Central memory CD4-positive, alpha-beta T cell (primary cell): Measurements from ENCODE around the gene GRB2.

Source experiments
- DNase-seq: peaks from one replicate; pipeline ENCODE4 v3.0.0; 2022

The GRB2 gene

DNA sequence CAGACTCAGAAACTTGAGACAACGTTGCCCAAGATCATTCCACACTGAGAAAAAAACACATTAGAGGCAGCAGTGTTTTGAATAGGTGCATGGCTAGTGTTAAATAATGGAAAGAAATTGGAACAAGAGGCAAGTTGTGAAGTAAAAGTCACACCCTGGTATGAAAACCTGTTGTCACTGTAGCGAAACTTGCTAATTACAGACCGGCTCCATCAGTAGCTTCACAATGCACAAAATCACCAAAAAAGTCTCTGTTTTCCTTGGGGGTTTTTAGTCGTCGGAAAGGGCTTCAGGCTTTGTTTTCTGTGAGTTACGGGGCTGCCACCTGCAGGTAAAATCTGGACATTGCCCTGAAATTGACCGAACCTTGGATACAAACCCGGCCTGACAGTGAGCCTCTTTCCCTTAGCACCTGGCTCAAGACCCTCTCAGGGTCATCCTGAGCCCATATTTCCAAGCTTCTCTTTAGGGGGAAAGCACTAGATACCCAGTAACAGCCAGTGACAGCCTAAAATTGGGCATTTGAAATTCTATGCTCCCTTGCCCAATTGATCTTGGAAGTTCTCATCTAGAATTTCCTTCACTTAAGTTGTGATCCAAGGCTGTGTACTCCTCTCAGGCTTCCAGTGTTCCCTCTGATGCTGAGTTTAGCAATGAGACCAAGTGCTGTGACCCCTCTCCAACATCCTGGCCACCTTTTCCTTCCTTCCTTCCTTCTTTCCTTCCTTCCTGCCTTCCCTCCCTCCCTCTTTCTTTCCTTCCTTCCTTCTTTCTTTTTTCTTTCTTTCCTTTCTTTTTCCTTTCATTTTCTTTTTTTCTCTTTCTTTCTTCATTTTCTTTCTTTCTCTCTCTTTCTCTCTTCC, 7.2 kb upstream of the GRB2 start:
- DNase-seq, result peak; percentile 71

DNA sequence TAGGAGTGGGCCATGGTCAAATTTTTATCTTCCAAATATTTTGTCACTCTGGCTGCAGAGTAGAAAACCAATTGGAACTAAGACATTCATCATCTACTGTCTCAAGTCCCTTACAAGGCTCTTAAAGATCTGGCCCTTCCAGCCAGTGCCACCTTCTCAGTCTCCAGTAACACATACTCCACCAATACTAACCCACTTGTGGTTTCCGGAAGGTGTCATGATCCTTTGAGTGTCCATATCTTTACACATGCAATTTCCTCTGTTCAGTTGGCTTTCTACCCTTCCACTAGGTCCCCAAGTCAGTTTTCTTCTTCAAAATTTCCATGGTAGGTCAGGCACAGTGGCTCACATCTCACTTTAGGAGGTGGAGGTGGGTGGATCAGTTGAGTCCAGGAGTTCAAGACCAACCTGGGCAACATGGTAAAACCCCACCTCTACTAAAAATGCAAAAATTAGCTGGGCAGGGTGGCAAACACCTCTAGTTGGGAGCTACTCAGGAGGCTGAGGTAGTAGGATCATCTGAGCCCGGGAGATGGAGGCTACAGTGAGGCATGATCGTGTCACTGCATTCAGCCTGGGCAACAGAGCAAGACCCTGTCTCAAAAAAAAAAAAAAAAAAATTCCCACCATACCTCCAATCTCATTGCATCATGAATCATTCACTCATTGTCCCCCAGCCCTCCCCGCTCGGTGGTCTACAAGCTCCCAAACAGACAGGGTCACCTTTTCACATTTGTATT, 6.0 kb upstream of the GRB2 start:
- no peak for DNase-seq

DNA sequence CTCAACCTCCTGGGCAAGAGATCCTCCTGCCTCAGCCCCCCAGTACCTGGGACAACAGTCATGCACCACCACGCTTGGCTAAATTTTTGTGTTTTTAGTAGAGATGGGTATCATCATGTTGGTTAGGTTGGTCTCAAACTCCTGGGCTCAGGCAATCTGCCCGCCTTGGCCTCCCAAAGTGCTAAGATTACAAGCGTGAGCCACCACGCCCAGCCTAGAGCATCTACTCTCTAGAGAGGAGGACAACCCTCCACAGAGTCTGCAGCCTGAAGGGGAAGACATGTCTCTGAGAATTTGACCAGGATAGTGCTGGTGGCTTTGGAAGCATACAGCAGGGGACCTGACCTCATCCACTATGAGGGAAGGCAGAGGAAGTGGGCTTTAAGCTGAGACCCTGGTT, 4.7 kb upstream of the GRB2 start:
- DNase-seq, result no peak

DNA sequence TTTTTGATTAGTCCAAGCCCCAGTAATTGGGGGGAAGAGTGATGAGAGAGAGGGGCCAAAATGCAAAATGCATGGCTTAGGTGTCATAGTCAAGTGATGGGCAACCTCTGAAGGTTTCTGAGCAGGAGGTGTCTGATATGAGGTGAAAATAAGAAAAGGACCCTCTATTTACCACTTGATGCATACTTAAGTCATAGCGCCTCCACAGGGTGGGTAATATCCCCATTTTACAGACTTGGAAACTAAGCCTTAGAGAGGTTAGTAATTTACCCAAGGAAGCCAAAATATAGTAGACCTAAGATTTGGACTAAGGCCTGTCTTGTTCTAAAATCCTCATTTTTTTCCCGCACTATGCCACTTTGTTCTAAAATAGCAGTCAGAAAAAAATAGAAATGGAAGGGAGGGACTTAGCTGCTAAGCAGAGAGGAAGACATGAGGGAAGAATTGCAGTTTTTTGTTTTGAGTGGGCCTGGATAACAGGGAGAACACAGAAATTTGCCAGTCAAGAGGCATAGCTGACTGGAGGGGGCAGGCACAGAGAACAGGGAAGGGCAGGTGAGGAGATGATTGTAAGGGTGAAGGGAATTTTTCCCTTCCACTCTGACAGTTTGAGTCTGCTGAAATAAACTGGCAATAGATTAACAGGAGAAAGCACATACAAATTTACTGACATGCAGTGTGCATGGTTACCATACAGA, 2.3 kb upstream of the GRB2 start:
- DNase-seq, result no peak

DNA sequence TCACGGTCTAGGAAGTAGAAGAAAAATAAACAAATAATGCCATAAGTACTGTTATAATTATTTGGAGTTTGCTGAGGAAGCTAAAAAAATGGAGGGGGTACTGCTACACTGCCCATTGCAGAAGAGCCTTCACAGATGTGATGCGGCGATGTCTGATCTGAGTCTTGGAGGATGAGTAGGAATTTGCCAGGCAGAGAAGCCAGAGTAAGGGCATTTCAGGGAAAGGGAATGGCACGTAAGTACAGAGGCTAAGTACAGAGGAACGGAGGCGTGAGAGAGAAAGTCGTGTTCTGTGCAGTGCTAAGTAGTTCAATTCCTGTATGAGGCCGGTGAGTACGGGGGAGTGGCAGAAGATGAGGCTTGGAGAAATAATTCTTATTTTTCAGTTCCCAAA, 741 bp upstream of the GRB2 start:
- no peak for DNase-seq

DNA sequence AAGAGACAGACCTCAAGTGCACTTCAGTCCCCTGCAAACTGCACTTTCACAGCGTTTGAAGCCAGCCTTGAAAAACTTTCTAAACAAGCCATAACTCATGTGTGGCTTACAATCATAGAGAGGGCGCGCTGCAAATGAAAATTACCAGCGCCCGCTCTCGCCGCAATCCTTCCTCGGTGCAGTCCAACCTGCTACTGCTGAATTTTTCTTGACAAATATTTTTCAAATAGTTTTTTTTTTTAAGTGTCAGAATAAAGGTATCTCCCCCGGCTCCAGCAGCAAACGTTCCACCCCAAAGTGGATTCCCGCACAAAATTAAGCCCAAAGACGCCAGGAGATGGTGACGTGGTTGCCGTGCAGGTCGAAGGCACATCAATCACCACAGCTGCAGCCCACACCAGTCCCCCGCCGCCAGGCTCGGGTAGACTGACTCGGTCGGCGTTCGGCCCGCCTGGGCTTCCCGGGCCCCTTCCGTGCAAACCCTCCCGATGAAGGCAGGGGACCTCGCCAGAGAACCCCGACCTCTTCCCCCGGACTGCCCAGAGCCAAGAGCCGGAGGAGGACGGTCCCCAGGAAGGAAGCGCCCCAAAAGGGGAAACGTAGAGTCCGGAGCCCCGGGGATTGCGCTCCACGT, 630 bp downstream of the GRB2 start:
- DNase-seq, result peak; percentile 51

DNA sequence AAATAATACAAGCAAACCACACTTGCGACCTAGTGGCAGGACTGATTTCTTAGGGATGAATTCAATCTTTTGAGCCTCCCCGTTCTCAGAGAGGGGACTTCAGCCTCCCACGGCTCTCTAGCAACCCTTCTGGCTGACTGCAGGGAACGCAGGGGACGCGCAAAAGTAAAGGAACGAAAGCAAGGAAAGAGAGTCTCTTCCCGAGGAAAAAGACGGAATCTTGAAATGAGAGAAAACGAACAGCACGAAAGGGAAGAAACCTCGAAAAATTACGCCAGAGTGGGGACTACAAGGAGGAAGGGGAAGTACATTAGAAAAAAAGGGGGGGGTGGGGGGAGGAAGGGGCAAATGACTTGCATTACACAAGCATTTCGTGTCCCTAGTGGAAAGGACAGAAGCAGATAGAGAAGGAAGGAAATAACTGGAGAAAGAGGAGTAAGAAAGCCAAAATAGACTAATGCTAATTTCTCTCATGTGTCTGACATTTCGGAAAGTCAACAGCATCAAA, 1.2 kb downstream of the GRB2 start:
- DNase-seq, result peak; percentile 56

DNA sequence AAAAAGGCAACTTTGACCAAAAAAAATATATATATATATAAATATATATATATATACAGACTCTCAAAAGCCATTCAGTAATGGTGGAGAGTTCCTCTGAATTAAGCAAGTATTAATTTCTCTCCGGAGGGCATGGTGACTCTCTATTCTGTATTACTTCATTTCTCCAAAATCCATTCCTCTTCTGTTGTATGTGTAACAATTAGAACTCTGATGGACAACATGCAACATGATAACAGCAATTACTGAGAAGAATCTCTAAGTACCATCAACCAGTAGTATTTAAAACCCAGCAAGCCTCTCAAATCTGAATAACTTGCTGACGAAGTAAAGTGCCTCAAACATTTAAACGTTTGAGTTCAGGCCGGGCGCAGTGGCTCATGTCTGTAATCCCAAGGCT, 2.3 kb downstream of the GRB2 start:
- no peak for DNase-seq

DNA sequence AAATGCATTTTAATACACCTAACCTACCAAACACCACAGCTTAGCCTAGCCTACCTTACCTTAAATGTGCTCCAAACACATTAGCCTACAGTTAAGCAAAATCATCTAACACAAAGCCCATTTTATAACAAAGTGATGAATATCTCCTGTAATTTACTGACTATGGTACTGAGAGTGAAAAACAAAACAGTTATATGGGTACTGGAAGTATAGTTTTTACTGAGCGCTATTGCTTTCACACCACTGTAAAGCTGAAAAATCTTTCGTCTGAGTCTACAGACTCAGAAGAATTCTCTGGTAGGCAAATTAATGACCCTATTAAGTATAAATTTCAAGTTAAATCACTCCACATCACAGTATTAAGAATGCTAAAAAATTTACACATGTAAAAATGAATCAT, 3.5 kb downstream of the GRB2 start:
- DNase-seq, result no peak

DNA sequence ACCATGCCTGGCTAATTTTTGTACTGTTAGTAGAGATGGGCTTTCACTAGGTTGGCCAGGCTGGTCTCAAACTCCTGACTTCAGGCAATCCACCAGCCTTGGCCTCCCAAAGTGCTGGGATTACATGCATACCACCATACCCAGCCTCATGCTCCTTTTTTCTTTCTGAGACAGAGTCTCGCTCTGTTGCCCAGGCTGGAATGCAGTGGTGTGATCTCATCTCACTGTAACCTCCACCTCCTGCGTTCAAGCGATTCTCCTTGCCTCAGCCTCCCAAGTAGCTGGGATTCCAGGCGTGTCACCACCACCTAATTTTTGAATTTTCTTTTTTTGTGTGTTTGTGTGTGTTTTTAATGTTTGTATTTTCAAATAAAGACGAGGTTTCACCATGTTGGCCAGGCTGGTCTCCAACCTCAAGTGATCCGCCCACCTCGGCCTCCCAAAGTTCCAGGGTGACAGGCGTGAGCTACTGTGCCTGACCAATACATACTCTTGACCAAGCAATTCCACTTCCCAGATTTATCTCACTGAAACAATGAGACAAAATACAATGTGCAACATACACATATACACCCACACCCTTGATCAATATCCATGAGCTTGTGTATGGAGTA, 5.0 kb downstream of the GRB2 start:
- no peak for DNase-seq

DNA sequence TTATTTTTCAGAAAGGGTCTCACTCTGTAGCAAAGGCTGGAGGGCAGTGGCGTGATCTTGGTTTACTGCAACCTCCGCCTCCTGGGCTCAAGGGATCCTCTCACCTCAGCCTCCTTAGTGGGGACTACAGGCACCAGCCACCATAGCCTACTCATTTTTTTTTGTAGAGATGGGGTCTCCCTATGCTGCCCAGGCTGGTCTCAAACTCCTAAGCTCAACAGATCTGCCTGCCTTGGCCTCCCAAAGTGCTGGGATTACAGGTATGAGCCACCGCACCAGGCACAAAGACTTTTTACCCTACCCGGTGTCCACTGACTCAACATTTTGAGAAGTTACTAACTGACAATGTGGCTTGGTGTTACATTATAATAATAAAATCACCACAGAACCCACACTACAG, 7.2 kb downstream of the GRB2 start:
- DNase-seq, result no peak

DNA sequence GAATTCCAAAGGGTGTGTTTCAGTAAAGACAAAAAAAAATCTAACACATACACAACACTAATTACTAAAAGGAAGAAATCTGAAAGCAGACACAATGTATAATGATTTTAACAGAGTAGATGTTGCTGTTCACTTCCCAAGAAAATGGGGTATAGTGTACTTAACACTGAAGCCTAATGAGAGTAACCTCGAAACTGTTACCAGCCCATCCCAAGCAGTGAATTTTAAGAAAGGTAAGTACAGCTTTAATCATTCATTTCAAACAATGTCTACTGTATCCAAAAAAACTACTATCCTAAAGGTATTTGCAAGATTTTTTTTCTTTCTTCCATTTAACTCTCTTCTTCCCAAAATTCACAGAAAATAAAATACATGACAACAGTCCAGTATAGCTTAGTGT, 8.3 kb downstream of the GRB2 start:
- DNase-seq, result no peak

DNA sequence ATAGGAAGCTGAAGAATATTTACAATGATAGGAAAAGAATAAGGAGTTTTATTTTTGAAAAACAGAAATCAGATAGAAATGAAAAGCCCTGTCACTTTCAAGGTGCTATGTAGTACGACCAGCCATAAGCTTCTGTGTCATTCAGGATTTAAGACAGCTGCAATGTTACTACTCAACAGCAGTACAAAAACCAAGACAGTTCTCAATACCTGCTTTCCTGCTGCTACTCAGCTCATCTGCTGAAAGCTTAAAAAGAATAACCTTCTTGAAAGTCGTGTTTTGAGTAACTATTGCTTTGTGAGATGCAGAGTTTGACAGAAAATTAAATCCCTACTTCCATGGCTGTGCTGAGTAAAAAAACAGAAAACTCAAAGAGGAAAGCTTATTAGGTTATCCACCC, 8.7 kb downstream of the GRB2 start:
- DNase-seq, result no peak

DNA sequence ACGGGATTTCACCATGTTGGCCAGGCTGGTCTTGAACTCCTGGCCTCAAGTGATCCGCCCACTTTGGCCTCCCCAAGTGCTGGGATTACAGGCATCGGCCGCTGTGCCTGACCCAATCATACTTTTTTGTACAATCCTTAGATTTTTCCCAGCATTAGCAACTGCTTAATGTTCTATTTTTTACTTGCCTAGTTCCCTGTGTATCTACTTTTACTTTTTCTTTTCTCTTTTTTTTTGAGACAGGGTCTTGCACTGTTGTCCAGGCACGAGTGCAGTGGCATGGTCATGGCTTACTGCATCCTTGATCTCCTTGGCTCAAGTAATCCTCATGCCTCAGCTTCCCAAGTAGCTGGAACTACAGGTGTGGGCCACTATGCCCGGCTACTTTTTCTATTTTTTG, 9.5 kb downstream of the GRB2 start:
- DNase-seq, result no peak

DNA sequence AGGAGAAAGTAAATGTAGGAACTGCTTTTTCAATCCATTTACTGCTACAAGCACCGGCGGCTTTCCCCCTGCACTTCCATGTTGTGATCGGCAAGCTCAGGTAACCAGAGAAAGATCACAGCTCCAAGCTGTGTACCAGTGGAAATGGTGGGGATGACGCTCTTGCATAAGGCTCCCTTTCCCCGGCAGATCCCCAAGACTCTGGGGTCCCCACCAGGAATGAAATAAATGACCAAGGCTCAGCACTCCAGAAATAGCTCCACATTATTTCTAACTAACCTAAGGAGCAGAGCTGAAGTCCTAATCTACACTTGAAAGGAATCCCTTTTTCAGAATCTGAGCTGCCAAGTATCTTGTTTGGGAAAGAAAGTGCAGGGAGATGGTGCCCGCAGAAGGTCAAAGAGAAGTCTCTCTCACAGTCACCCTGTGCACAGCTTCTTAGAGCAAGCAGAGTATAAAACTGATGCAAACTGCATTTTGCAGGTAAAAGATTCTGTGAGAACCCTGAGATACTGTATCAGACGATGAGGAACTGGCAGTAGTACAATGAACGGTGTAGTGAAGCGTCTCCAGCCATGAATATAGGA, 11.1 kb downstream of the GRB2 start:
- no peak for DNase-seq

DNA sequence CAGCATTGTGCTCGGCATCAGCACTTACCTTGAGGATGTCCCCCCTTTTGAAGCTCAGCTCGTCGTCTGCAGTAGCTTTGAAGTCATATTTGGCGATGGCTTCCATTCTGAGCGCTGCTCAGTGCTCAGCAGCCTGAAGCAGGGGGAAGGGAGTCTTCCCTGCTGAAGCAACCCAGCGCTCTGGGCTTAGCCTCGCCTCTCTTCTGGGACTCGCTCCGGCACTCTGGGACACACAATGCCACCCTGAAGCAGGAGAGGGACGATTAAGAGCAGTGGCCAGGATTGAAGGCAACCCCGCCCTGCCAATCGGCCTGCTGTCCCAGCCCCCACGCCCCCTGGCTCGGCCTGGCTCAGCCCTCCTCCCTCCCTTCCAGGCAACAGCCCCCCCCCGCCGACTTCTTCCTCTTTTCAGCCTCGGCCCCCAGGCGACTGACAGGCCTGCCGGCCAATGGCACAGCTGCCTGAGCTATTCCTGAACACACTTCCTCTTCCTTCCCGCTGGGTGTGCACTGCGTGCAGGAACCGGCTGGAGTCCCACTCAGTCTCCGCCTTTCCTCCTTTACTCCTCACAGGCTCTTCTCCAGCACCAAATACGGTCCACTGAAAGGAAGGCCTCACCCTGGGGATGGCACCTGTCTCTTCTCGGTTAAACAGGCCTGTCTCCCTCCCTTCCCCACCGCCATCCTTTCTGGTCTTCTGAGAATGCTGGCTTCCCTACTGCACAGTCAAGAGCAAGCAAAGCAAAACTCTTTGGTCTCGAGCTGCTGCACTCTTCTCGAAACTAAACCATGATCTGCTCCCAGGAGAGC, 11.8 kb downstream of the GRB2 start:
- DNase-seq, result peak; percentile 75

DNA sequence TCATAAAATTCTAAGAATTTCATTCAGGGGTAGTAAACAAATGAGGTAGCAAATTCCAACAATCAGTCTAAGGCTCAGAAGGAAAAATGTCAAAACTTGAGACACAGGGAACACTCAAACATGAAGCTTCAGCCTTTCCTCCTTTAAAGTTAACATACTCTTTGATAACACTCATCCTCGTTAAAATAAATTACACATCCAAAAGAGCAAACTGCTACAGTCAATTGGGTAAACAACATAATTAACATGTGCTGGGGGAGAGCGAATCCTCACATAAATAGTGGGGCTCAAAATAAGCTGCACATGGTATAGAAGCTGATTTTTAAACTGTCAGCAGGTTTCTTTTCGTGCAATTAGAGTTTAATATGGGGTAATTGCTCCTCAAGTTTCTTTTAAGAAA, 12.9 kb downstream of the GRB2 start:
- no peak for DNase-seq

DNA sequence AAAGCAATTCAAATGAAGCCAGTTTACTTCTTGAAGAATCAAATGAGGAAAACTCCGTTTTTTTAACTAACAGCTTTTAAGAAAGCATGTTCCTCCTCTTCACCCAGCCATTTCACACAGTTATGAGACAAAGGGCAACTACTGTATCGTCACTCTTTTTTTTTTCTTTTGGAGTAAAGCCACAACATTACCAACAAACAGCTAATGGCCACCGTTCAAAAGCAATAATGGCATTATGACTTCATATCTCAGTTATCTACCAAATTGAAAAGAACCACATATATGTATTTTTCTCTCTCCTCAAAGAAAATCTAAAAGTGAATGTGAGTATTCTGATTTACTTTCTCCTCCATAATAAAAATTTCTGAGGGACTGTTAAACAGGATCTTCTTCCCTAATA, 14.5 kb downstream of the GRB2 start:
- no peak for DNase-seq

DNA sequence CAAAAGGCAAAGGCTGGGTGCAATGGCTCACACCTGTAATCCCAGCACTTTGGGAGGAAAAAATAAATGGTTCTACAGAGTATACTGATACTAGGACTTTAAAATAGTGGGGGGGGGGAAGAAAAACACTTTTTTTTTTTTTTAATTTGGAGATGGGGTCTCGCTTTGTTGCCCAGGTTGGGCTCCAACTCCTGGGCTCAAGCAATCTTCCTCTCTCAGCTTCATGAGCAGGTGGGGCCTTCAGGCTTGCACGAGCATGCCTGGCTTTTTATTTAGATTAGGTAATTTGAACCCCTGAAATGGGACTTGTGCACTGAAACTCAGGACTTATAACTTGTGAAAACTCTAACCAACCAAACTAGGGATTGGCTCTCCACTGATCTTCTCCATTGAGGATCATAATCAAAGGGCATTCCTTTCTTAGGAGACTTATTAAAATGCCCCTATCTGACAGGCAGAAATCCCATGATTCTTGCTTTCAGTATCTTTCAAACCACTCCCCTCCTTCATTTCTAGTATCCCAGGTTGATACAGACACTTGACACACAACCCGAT, 16.9 kb downstream of the GRB2 start:
- DNase-seq, result no peak

DNA sequence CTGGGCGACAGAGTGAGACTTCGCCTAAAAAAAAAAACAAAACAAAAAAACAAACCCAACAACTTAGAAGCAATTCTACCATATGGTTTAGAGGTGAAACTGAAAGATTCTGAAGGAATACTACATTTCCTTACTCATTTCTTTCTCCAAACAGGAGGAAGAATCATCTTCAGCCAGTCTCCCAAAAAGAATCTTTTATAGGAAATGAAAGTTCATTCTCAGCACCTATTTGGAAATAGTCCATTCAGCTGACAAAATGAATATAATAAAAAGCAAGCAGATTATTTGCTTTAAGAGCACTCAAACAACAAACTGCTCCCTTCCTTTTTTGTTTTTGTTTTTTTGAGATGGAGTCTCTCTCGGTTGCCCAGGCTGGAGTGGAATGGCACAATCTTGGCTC, 17.7 kb downstream of the GRB2 start:
- no peak for DNase-seq

DNA sequence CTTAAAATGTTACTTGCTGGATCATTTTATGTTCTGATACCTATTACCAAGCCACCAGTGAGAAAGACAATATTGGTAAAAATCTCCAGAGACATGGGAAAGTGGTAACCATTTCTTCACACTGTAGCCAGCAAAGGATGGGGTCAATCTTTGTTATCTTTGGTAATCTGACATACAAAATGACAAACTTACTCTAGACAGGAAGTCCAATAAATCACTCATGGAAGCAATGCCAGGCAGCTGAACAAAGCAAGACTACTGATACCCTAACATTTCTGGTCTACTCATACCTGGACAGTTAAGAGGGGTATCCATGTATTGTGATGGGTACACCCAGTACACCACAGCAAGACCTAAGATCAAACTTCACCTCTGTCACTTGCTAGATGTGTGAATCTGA, 19.0 kb downstream of the GRB2 start:
- DNase-seq, result no peak
